Measurements from ENCODE around the gene SPTLC2.

SPTLC2 gene

DNA sequence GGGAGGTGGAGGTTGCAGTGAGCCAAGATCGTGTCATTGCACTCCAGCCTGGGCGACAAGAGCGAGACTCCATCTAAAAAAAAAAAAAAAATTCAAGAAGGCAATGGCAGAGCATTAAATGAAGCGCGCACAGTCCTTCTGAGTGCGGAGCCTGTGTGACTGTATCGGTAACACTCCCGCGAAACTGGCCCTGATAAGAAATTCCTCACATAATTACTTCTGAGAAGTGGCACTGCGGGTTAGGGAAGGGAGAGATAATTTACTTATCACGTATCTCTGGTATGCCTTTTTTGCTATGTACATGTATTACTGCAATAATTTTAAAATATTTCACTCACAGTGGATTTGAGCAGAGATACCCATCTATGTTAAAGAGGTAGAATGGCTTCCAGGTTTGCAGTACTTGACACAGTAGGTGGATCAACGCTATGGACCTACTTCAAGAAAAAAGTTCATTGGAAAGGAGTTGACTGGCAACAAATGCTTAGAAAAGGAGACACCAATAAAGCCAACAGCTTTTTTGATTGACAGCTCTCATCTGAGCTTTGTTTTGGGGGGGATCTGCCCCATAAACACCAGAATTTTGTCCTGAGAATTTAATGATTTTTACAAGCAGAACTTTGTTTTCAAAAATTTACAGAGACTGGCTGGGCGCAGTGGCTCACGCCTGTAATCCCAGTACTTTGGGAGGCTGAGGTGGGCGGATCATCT lies 29.2 kb upstream of the SPTLC2 start:
- 0 out of 3 replicates have a peak, but pooled peaks have one; percentile 28 for ATAC-seq
- TF ChIP-seq, protein P1, sequence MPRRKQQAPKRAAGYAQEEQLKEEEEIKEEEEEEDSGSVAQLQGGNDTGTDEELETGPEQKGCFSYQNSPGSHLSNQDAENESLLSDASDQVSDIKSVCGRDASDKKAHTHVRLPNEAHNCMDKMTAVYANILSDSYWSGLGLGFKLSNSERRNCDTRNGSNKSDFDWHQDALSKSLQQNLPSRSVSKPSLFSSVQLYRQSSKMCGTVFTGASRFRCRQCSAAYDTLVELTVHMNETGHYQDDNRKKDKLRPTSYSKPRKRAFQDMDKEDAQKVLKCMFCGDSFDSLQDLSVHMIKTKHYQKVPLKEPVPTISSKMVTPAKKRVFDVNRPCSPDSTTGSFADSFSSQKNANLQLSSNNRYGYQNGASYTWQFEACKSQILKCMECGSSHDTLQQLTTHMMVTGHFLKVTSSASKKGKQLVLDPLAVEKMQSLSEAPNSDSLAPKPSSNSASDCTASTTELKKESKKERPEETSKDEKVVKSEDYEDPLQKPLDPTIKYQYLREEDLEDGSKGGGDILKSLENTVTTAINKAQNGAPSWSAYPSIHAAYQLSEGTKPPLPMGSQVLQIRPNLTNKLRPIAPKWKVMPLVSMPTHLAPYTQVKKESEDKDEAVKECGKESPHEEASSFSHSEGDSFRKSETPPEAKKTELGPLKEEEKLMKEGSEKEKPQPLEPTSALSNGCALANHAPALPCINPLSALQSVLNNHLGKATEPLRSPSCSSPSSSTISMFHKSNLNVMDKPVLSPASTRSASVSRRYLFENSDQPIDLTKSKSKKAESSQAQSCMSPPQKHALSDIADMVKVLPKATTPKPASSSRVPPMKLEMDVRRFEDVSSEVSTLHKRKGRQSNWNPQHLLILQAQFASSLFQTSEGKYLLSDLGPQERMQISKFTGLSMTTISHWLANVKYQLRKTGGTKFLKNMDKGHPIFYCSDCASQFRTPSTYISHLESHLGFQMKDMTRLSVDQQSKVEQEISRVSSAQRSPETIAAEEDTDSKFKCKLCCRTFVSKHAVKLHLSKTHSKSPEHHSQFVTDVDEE (CRISPR knock-in tag; IDR thresholded peaks at IDR 0.05), result no peak
- TF ChIP-seq, protein P2, sequence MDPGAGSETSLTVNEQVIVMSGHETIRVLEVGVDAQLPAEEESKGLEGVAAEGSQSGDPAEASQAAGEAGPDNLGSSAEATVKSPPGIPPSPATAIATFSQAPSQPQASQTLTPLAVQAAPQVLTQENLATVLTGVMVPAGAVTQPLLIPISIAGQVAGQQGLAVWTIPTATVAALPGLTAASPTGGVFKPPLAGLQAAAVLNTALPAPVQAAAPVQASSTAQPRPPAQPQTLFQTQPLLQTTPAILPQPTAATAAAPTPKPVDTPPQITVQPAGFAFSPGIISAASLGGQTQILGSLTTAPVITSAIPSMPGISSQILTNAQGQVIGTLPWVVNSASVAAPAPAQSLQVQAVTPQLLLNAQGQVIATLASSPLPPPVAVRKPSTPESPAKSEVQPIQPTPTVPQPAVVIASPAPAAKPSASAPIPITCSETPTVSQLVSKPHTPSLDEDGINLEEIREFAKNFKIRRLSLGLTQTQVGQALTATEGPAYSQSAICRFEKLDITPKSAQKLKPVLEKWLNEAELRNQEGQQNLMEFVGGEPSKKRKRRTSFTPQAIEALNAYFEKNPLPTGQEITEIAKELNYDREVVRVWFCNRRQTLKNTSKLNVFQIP (CRISPR knock-in tag; IDR thresholded peaks at IDR 0.05; ENCODE audit: borderline replicate concordance, low read depth), result no peak
- TF ChIP-seq ZFP3 (CRISPR knock-in tag; IDR thresholded peaks at IDR 0.05), result no peak
- TF ChIP-seq GLIS3 (CRISPR knock-in tag; IDR thresholded peaks at IDR 0.05), result no peak
- TF ChIP-seq SNAI2 (CRISPR knock-in tag; IDR thresholded peaks at IDR 0.05), result no peak
- peak; percentile 64 for TF ChIP-seq ISL1 (CRISPR knock-in tag; IDR thresholded peaks at IDR 0.05)
- TF ChIP-seq RARB (CRISPR knock-in tag; IDR thresholded peaks at IDR 0.05), result no peak
- no peak for TF ChIP-seq ARNTL (CRISPR knock-in tag; IDR thresholded peaks at IDR 0.05; ENCODE audit: borderline replicate concordance, low read depth)
- TF ChIP-seq, protein P3, sequence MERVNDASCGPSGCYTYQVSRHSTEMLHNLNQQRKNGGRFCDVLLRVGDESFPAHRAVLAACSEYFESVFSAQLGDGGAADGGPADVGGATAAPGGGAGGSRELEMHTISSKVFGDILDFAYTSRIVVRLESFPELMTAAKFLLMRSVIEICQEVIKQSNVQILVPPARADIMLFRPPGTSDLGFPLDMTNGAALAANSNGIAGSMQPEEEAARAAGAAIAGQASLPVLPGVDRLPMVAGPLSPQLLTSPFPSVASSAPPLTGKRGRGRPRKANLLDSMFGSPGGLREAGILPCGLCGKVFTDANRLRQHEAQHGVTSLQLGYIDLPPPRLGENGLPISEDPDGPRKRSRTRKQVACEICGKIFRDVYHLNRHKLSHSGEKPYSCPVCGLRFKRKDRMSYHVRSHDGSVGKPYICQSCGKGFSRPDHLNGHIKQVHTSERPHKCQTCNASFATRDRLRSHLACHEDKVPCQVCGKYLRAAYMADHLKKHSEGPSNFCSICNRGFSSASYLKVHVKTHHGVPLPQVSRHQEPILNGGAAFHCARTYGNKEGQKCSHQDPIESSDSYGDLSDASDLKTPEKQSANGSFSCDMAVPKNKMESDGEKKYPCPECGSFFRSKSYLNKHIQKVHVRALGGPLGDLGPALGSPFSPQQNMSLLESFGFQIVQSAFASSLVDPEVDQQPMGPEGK (CRISPR knock-in tag; IDR thresholded peaks at IDR 0.05; ENCODE audit: borderline replicate concordance), result no peak
- TF ChIP-seq ESRRG (CRISPR knock-in tag; IDR thresholded peaks at IDR 0.05), result no peak
- no peak for TF ChIP-seq TCF4 (CRISPR knock-in tag; IDR thresholded peaks at IDR 0.05; ENCODE audit: borderline replicate concordance)
- TF ChIP-seq, protein P4, sequence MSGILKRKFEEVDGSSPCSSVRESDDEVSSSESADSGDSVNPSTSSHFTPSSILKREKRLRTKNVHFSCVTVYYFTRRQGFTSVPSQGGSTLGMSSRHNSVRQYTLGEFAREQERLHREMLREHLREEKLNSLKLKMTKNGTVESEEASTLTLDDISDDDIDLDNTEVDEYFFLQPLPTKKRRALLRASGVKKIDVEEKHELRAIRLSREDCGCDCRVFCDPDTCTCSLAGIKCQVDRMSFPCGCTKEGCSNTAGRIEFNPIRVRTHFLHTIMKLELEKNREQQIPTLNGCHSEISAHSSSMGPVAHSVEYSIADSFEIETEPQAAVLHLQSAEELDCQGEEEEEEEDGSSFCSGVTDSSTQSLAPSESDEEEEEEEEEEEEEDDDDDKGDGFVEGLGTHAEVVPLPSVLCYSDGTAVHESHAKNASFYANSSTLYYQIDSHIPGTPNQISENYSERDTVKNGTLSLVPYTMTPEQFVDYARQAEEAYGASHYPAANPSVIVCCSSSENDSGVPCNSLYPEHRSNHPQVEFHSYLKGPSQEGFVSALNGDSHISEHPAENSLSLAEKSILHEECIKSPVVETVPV (CRISPR knock-in tag; IDR thresholded peaks at IDR 0.05), result no peak
- TF ChIP-seq BACH2 (CRISPR knock-in tag; IDR thresholded peaks at IDR 0.05; ENCODE audit: borderline replicate concordance), result no peak
- TF ChIP-seq CSDC2 (CRISPR knock-in tag; IDR thresholded peaks at IDR 0.05), result no peak
- TF ChIP-seq ZFP30 (CRISPR knock-in tag; IDR thresholded peaks at IDR 0.05), result no peak
- TF ChIP-seq ZNF8 (CRISPR knock-in tag; IDR thresholded peaks at IDR 0.05), result peak; percentile 66; the same call in 1 of the 2 replicates

DNA sequence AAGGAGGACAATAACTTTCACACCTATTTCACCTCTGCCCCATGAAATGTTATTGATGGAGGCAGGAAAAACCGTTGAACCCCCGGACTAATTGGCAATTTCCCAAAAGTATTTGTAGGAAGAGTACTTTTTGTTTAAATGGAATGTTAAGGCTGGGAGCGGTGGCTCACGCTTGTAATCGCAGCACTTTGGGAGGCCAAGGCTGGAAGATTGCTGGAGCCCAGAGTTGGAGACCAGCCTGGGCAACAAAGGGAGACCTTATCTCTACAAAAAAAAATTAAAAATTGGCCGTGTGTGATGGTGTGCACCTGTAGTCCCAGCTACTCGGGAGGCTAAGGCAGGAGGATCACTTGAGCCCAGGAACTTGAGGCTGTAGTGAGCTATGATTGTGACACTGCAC lies 26.0 kb upstream of the SPTLC2 start:
- no peak for ATAC-seq
- TF ChIP-seq ZFP30 (CRISPR knock-in tag; IDR thresholded peaks at IDR 0.05) (no peak), PPARA (CRISPR knock-in tag; IDR thresholded peaks at IDR 0.05; ENCODE audit: borderline replicate concordance) (no peak), ESRRG (CRISPR knock-in tag; IDR thresholded peaks at IDR 0.05) (no peak), ZNF565 (CRISPR knock-in tag; conservative IDR thresholded peaks at IDR 0.05; ENCODE audit: low read depth) (no peak), RARB (CRISPR knock-in tag; IDR thresholded peaks at IDR 0.05) (no peak), TOX (CRISPR knock-in tag; IDR thresholded peaks at IDR 0.05; ENCODE audit: borderline replicate concordance) (no peak)

DNA sequence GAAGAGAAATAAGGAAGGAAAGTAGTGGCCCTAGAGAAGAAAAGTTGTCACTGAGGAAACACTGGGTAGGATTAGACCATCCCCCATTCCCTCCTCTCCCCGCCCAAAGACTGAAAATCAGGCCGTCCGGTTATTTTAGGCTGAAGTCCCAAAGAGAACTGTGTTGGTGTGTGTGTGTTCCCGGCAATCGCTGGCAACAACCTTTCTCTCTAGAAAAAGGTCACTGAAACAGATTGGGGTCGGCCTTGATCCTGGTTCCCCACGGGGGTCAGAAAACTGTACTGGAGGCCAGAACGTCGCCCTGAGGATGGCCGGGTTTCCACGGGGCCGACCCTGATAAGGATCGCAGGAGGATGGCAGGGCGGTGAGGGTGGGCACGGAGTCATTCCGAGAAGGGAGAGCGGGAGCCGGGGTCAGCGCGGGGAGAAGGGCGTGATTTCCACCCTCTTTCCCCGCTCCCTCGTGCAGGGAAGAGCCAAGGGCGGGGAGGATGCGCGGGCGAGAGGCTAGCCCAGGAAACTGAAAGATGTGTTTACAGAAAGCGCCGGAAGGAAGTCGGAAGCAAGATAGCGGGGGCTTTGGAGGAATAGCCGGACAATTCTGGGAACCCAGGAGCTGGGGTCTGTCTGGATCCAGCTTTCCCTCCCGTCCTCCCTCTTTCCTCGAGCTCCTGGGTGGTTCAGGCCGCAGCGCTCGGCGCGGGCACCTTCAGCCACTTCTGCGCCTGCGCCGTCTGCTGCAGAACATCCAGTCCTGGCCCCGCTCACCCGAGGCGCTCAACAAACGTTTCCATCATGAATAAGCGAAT lies 25.3 kb upstream of the SPTLC2 start:
- no peak for ATAC-seq
- TF ChIP-seq TOX (CRISPR knock-in tag; IDR thresholded peaks at IDR 0.05; ENCODE audit: borderline replicate concordance), result no peak
- TF ChIP-seq ZNF8 (CRISPR knock-in tag; IDR thresholded peaks at IDR 0.05), result no peak
- TF ChIP-seq BACH2 (CRISPR knock-in tag; IDR thresholded peaks at IDR 0.05; ENCODE audit: borderline replicate concordance), result no peak
- no peak for TF ChIP-seq ZFP3 (CRISPR knock-in tag; IDR thresholded peaks at IDR 0.05)
- TF ChIP-seq ZNF565 (CRISPR knock-in tag; conservative IDR thresholded peaks at IDR 0.05; ENCODE audit: low read depth), result no peak
- TF ChIP-seq, protein P3 (CRISPR knock-in tag; IDR thresholded peaks at IDR 0.05; ENCODE audit: borderline replicate concordance), result no peak
- no peak for TF ChIP-seq ISL1 (CRISPR knock-in tag; IDR thresholded peaks at IDR 0.05)
- no peak for TF ChIP-seq CSDC2 (CRISPR knock-in tag; IDR thresholded peaks at IDR 0.05)
- TF ChIP-seq, protein P2 (CRISPR knock-in tag; IDR thresholded peaks at IDR 0.05; ENCODE audit: borderline replicate concordance, low read depth), result no peak
- TF ChIP-seq, protein P4 (CRISPR knock-in tag; IDR thresholded peaks at IDR 0.05), result no peak
- TF ChIP-seq OSR1 (CRISPR knock-in tag; IDR thresholded peaks at IDR 0.05), result no peak
- no peak for TF ChIP-seq ZFP30 (CRISPR knock-in tag; IDR thresholded peaks at IDR 0.05)
- TF ChIP-seq PPARA (CRISPR knock-in tag; IDR thresholded peaks at IDR 0.05; ENCODE audit: borderline replicate concordance), result no peak
- TF ChIP-seq RARB (CRISPR knock-in tag; IDR thresholded peaks at IDR 0.05), result no peak
- no peak for TF ChIP-seq ZC3H10 (CRISPR knock-in tag; IDR thresholded peaks at IDR 0.05)
